ENCODE results near the gene ZC3H10.

ZC3H10 gene

DNA sequence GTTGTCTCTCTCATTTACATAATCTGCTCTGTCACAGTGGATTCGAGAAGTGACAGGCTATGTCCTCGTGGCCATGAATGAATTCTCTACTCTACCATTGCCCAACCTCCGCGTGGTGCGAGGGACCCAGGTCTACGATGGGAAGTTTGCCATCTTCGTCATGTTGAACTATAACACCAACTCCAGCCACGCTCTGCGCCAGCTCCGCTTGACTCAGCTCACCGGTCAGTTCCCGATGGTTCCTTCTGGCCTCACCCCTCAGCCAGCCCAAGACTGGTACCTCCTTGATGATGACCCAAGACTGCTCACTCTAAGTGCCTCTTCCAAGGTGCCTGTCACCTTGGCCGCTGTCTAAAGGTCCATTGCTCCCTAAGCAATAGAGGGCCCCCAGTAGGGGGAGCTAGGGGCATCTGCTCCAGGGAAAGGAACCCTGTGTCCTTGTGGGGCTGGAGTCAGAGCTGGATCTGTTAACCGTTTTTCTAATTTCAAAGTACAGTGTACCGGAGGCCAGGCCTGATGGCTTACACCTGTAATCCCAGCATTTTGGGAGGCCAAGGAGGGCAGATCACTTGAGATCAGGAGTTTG is 33.0 kb upstream of the ZC3H10 start:
- no peak overlapping the region for H3K27ac Mint-ChIP-seq
- H3K4me1 Mint-ChIP-seq: peaks cover 25% of the 10 kb centered on the region
- H3K4me3 Mint-ChIP-seq: no peak overlapping the region
- peak; percentile 24 for DNase-seq
- H3K27me3 Mint-ChIP-seq (ENCODE audit: low read depth, poor library complexity): peaks cover 25% of the 10 kb centered on the region
- H3K9me3 Mint-ChIP-seq: no peaks in the 10 kb centered on the region
- H3K36me3 Mint-ChIP-seq (ENCODE audit: low read depth): no peaks in the 10 kb centered on the region
- no peak for TF ChIP-seq CTCF (IDR thresholded peaks at IDR 0.05)

DNA sequence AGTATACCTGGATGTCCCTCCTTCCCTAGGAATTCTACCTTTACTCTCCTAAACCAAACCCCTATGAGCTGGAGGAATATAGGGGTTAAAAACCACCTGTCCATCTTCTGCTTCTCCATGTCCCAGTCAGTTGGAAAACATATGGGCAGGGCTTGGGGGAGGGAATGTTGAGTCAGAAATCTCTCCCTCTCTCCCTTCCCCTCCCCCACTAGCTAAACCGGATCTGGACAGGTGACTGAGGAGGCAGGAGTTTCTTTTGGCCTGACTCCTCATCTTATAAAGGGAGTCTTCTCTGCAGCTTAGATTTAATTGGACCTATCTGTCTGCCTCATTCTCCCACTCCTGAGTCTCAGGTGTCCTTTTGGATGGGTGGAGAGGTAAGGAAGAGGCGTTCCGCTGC is 32.0 kb upstream of the ZC3H10 start:
- H3K27ac Mint-ChIP-seq: no peak overlapping the region
- H3K36me3 Mint-ChIP-seq (ENCODE audit: low read depth): no peaks in the 10 kb centered on the region
- peaks cover 19% of the 10 kb centered on the region for H3K4me1 Mint-ChIP-seq
- H3K9me3 Mint-ChIP-seq: no peaks in the 10 kb centered on the region
- no peak overlapping the region for H3K4me3 Mint-ChIP-seq
- TF ChIP-seq CTCF (IDR thresholded peaks at IDR 0.05): no peak
- DNase-seq: no peak
- H3K27me3 Mint-ChIP-seq (ENCODE audit: low read depth, poor library complexity): peaks cover 14% of the 10 kb centered on the region

DNA sequence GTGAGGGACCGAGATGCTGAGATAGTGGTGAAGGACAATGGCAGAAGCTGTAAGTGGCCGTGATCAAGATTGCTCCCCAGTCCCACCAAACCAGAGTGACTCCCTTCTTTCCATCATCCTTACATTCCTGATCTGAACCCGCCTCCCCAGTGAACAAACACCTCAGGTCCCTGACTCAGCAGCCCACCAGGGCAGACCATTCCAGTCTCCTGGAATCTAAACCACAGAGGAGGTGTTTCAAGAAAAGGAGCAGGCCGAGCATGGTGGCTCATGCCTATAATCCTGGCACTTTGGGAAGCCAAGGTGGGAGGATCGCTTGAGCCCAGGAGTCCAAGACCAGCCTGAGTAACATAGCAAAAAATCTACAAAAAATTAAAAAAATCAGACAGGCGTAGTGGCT is 31.5 kb upstream of the ZC3H10 start:
- no peak for DNase-seq
- no peaks in the 10 kb centered on the region for H3K9me3 Mint-ChIP-seq
- H3K27ac Mint-ChIP-seq: no peak overlapping the region
- TF ChIP-seq CTCF (IDR thresholded peaks at IDR 0.05): no peak
- peaks cover 10% of the 10 kb centered on the region for H3K27me3 Mint-ChIP-seq (ENCODE audit: low read depth, poor library complexity)
- no peak overlapping the region for H3K4me3 Mint-ChIP-seq
- H3K4me1 Mint-ChIP-seq: peaks cover 16% of the 10 kb centered on the region
- H3K36me3 Mint-ChIP-seq (ENCODE audit: low read depth): no peaks in the 10 kb centered on the region

GRCh38 chr12:56087220-56087619 is 30.8 kb upstream of the ZC3H10 start:
- no peaks in the 10 kb centered on the region for H3K9me3 Mint-ChIP-seq
- peaks cover 12% of the 10 kb centered on the region for H3K4me1 Mint-ChIP-seq
- peaks cover 10% of the 10 kb centered on the region for H3K27me3 Mint-ChIP-seq (ENCODE audit: low read depth, poor library complexity)
- no peak overlapping the region for H3K4me3 Mint-ChIP-seq
- no peak overlapping the region for H3K27ac Mint-ChIP-seq
- TF ChIP-seq CTCF (IDR thresholded peaks at IDR 0.05): no peak
- H3K36me3 Mint-ChIP-seq (ENCODE audit: low read depth): no peaks in the 10 kb centered on the region
- no peak for DNase-seq

DNA sequence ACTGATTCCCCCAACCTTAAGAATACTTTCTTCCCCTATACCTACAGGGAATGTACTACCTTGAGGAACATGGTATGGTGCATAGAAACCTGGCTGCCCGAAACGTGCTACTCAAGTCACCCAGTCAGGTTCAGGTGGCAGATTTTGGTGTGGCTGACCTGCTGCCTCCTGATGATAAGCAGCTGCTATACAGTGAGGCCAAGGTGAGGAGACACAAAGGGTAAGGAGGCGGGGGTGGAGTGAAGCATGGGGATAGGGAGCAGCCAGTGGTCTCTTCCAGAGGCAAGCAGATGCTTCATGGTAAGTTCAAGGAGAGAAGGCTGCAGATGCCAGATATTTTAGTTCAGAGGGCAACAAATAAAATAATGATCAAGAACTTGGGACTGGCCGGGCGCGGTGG is 20.3 kb upstream of the ZC3H10 start:
- H3K9me3 Mint-ChIP-seq: peaks cover 5% of the 10 kb centered on the region
- H3K27me3 Mint-ChIP-seq (ENCODE audit: low read depth, poor library complexity): peaks cover 4% of the 10 kb centered on the region
- peaks cover 10% of the 10 kb centered on the region for H3K4me1 Mint-ChIP-seq
- no peak for TF ChIP-seq CTCF (IDR thresholded peaks at IDR 0.05)
- H3K4me3 Mint-ChIP-seq: no peak overlapping the region
- no peak for DNase-seq
- no peak overlapping the region for H3K27ac Mint-ChIP-seq
- no peaks in the 10 kb centered on the region for H3K36me3 Mint-ChIP-seq (ENCODE audit: low read depth)

DNA sequence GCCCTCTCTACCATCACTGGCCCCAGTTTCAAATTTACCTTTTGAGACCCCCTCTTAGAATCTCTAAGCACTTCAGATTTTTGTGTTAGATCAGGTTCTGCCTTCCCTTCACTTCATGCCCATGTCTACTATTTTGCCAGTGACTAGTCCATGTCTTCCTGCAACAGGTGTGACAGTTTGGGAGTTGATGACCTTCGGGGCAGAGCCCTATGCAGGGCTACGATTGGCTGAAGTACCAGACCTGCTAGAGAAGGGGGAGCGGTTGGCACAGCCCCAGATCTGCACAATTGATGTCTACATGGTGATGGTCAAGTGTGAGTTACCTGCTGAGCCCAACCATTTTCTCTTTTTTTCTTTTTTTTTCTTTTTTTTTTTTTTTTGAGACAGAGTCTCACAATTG is 19.5 kb upstream of the ZC3H10 start:
- TF ChIP-seq CTCF (IDR thresholded peaks at IDR 0.05): no peak
- peaks cover under 1% of the 10 kb centered on the region for H3K27me3 Mint-ChIP-seq (ENCODE audit: low read depth, poor library complexity)
- no peak for DNase-seq
- H3K4me1 Mint-ChIP-seq: peaks cover 18% of the 10 kb centered on the region
- H3K27ac Mint-ChIP-seq: no peak overlapping the region
- H3K9me3 Mint-ChIP-seq: no peaks in the 10 kb centered on the region
- H3K36me3 Mint-ChIP-seq (ENCODE audit: low read depth): no peaks in the 10 kb centered on the region
- H3K4me3 Mint-ChIP-seq: no peak overlapping the region

Data from nephron progenitor cell (in vitro differentiated cells).